Osteoblast (primary cell): ENCODE measurements around the gene FARP1. TPM values are rescaled to one million over a fixed set of nuclear protein-coding genes. Genes with fewer than 3 reads are reported as not detected.

Experiments
- DNase-seq: peaks from one replicate; pipeline ENCODE4 v3.0.0; 2011; ENCODE audit warnings: low spot score, mixed read lengths; ENCODE audit not compliant: insufficient read length; ENCODE audit errors: missing footprints
- H2AFZ ChIP-seq: 2 replicates; pipeline ENCODE4 v1.6.0; 2011; ENCODE audit warnings: mild to moderate bottlenecking, low read length
- H3K27ac ChIP-seq: 2 replicates; pipeline ENCODE4 v1.5.1; 2011; ENCODE audit warnings: mild to moderate bottlenecking, low read depth, low read length, moderate library complexity
- H3K27me3 ChIP-seq: 2 replicates; pipeline ENCODE4 v1.6.0; 2012; ENCODE audit warnings: mild to moderate bottlenecking, control low read depth, inconsistent platforms, low read length, moderate library complexity; ENCODE audit not compliant: insufficient read depth
- H3K36me3 ChIP-seq: 2 replicates; pipeline ENCODE4 v1.5.1; 2011; ENCODE audit warnings: mild to moderate bottlenecking, low read length, control low read depth, moderate library complexity; ENCODE audit not compliant: insufficient read depth
- H3K4me1 ChIP-seq: 2 replicates; pipeline ENCODE4 v1.5.1; 2011; ENCODE audit warnings: mild to moderate bottlenecking, low read length, control low read depth, moderate library complexity; ENCODE audit not compliant: insufficient read depth
- H3K4me2 ChIP-seq: 2 replicates; pipeline ENCODE4 v1.6.0; 2011; ENCODE audit warnings: mild to moderate bottlenecking, low read length; ENCODE audit not compliant: insufficient read depth
- H3K4me3 ChIP-seq: fragments of 200-600 bp; sonication (generic); 3 replicates; pipeline ENCODE4 v1.5.1; 2012; ENCODE audit warnings: mild to moderate bottlenecking, low read length, inconsistent platforms; ENCODE audit not compliant: insufficient read depth
- H3K79me2 ChIP-seq: 2 replicates; pipeline ENCODE4 v1.6.0; 2012; ENCODE audit warnings: mild to moderate bottlenecking, low read length, control low read depth, inconsistent platforms; ENCODE audit not compliant: insufficient read depth
- H3K9me3 ChIP-seq: 2 replicates; pipeline ENCODE4 v1.5.1; 2011; ENCODE audit warnings: low read depth, low read length, control low read depth
- H4K20me1 ChIP-seq: 2 replicates; pipeline ENCODE4 v1.6.0; 2012; ENCODE audit warnings: mild to moderate bottlenecking, low read length, control low read depth; ENCODE audit not compliant: insufficient read depth
- total RNA-seq: library from RNA; depleted of rRNA; stranded (reverse); fragments of >200 nt; gene quantifications from 2 replicates; pipeline ENCODE4 v1.2.3, GENCODE V29; 2012
- TF ChIP-seq, protein P1 (sequence below): IDR thresholded peaks from 2 replicates; pipeline ENCODE4 v1.5.1; 2011; ENCODE audit warnings: mild to moderate bottlenecking, low read depth, low read length, moderate library complexity; ENCODE audit errors: extremely low read depth

The FARP1 gene
- total RNA-seq, 1 donor: 36.2 TPM

DNA sequence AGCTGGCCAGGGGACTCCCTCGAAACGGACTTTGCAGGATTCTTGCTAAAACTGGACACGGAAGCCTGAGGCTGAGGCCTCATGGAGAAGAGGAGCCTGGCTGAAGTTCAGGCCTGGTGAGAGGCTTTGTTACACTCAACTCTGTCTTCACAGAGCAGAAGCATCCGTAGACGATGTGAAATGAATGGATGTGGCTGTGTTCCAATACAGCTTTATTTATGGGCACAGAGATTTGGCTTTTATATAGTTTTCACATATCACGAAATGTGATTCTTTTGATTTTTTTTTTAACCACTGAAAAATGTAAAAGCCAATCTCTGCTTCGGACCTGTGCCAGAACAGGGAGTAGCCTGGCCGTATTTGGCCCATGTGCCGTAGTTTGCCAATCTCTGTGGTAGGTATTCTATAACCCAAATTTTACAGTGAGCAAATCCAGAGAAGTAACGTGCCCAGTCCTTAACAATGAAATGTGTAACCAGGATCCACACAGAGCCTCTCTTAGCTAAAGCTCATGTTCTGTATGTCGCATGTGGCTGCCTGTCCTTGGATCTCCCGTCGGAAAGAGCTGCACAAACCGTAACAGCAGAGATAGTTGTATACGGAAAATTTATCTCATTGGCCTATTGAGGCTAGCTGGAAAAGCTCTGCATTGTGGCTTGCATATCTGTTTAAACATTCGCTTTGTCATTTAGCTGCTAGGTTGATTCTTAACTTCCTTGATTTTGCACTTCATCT, 205.7 kb downstream of the FARP1 start:
- Histone ChIP-seq H3K27me3 (no peaks in the 10 kb centered on the region), H3K9me3 (no peaks in the 10 kb centered on the region), H4K20me1 (peaks cover 9% of the 10 kb centered on the region), H3K36me3 (no peaks in the 10 kb centered on the region), H3K4me3 (no peak overlapping the region), H2AFZ (no peak overlapping the region), H3K4me2 (no peak overlapping the region), H3K4me1 (no peaks in the 10 kb centered on the region), H3K79me2 (peaks cover 5% of the 10 kb centered on the region), H3K27ac (no peak overlapping the region)
- TF ChIP-seq, protein P1, sequence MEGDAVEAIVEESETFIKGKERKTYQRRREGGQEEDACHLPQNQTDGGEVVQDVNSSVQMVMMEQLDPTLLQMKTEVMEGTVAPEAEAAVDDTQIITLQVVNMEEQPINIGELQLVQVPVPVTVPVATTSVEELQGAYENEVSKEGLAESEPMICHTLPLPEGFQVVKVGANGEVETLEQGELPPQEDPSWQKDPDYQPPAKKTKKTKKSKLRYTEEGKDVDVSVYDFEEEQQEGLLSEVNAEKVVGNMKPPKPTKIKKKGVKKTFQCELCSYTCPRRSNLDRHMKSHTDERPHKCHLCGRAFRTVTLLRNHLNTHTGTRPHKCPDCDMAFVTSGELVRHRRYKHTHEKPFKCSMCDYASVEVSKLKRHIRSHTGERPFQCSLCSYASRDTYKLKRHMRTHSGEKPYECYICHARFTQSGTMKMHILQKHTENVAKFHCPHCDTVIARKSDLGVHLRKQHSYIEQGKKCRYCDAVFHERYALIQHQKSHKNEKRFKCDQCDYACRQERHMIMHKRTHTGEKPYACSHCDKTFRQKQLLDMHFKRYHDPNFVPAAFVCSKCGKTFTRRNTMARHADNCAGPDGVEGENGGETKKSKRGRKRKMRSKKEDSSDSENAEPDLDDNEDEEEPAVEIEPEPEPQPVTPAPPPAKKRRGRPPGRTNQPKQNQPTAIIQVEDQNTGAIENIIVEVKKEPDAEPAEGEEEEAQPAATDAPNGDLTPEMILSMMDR: no peak
- DNase-seq: no peak

DNA sequence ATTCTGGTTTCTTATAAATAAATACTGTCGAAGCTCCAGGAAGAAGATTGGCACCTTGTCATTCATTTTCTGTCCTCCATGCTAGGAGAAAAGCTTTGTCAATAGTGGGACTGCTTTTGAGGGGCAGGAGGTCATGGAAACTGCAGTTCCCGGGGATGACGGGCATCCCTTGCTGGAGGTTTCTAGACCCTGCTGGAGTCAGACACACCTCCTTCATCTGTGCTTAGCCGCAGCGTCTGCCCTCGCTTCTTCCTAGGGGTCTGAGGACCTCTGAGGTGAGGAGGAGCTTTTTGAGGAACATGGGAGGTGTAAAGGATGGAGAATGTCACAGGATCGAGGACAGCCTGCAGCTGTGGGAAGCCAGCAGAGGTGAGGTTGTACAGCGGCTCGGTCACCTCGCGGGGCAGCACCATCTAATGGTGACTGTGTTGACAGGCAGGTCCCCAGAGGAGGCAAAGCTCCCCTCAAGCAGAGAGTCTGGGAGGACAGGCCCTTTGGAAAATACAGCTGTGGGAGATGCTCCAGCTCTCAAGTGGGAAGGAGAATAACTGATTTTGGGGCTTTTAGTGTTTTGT, 206.9 kb downstream of the FARP1 start:
- no peak for DNase-seq
- H3K27me3 ChIP-seq: no peaks in the 10 kb centered on the region
- no peak overlapping the region for H3K4me3 ChIP-seq
- TF ChIP-seq, protein P1: no peak
- H3K4me2 ChIP-seq: no peak overlapping the region
- no peaks in the 10 kb centered on the region for H3K9me3 ChIP-seq
- no peak overlapping the region for H2AFZ ChIP-seq
- H3K36me3 ChIP-seq: no peaks in the 10 kb centered on the region
- peaks cover 5% of the 10 kb centered on the region for H3K79me2 ChIP-seq
- H3K4me1 ChIP-seq: no peaks in the 10 kb centered on the region
- H3K27ac ChIP-seq: no peak overlapping the region
- peaks cover 5% of the 10 kb centered on the region for H4K20me1 ChIP-seq

DNA sequence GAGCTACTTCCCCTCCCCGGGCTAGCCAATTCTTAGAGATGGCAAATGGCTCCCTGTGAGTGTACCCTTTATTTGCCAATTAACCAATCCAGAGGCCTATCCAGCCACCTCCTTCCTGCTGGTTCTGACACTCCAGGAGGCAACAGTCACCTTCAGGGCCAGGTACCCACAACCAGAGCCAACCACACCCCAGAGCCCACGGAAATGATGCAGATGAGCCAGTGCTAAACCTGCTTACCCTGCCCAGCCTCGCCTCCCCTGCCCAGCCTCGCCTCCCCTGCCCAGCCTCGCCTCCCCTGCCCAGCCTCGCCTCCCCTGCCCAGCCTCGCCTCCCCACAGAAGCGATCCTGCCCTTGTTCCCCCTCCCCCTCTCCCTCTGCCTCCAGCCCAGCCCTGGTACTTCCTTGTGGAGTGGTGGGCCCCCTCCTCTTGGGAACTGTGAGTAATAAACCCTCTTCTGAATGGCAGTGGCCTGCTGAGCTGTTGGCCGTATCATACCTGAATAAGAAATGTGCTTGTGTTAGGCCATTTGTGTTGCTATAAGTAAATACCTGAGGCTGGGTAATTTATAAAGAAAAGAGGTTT, 207.9 kb downstream of the FARP1 start:
- Histone ChIP-seq H3K4me1 (no peaks in the 10 kb centered on the region), H3K4me2 (no peak overlapping the region), H4K20me1 (peaks cover 6% of the 10 kb centered on the region), H3K27ac (no peak overlapping the region), H3K9me3 (no peaks in the 10 kb centered on the region), H3K79me2 (peaks cover 7% of the 10 kb centered on the region), H3K36me3 (no peaks in the 10 kb centered on the region), H3K4me3 (no peak overlapping the region), H2AFZ (no peak overlapping the region), H3K27me3 (no peaks in the 10 kb centered on the region)
- TF ChIP-seq, protein P1: no peak
- no peak for DNase-seq

DNA sequence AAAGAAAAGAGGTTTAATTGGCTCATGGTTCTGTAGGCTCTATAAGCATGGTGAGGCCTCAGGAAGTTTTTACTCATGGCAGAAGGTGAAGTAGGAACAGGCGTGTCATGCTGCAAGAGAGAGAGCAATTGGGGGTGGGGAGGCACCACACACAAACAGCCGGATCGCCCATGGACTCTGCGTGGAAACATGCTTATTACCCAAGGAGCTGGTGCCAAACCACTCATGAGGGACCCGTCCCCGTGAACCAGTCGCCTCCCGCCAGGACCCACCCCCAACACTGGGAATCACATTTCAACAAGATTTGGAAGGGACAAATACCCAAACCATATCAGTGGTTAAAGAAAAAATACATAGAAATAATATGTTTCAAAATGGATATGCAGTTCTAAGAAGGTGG, 208.7 kb downstream of the FARP1 start:
- H3K9me3 ChIP-seq: no peaks in the 10 kb centered on the region
- no peaks in the 10 kb centered on the region for H3K36me3 ChIP-seq
- H3K4me1 ChIP-seq: no peaks in the 10 kb centered on the region
- TF ChIP-seq, protein P1: no peak
- H3K79me2 ChIP-seq: peaks cover 7% of the 10 kb centered on the region
- H3K4me2 ChIP-seq: no peak overlapping the region
- no peak overlapping the region for H2AFZ ChIP-seq
- peaks cover 10% of the 10 kb centered on the region for H4K20me1 ChIP-seq
- H3K4me3 ChIP-seq: no peak overlapping the region
- no peak for DNase-seq
- no peaks in the 10 kb centered on the region for H3K27me3 ChIP-seq
- H3K27ac ChIP-seq: no peak overlapping the region
